Parathyroid adenoma (tissue), 2 donors: Measurements from ENCODE around the gene STIM2.

Experiments used
- H2AFZ ChIP-seq: fragments of 300-600 bp; sonication (generic); one replicate; pipeline ENCODE4 v1.7.0; 2017; ENCODE audit warnings: antibody characterized with exemption, mild to moderate bottlenecking
- H3K27ac ChIP-seq: fragments of 300-600 bp; sonication (generic); one replicate; pipeline ENCODE4 v1.7.0; 2017
- H3K27me3 ChIP-seq: fragments of 300-600 bp; sonication (generic); one replicate; pipeline ENCODE4 v1.7.0; 2017; ENCODE audit warnings: low read length; ENCODE audit not compliant: control insufficient read depth, insufficient read depth
- H3K36me3 ChIP-seq: fragments of 300-600 bp; sonication (generic); one replicate; pipeline ENCODE4 v1.7.0; 2017; ENCODE audit warnings: low read length; ENCODE audit not compliant: control insufficient read depth, insufficient read depth
- H3K4me1 ChIP-seq: fragments of 300-600 bp; sonication (generic); one replicate; pipeline ENCODE4 v1.7.0; 2017; ENCODE audit warnings: control low read depth
- H3K4me2 ChIP-seq: fragments of 300-600 bp; sonication (generic); one replicate; pipeline ENCODE4 v1.7.0; 2017; ENCODE audit warnings: low read length
- H3K4me3 ChIP-seq: fragments of 300-600 bp; sonication (generic); one replicate; pipeline ENCODE4 v1.7.0; 2017; ENCODE audit warnings: low read depth, low read length
- H3K79me2 ChIP-seq: fragments of 300-600 bp; sonication (generic); one replicate; pipeline ENCODE4 v1.7.0; 2017; ENCODE audit warnings: control low read depth
- H3K9ac ChIP-seq: fragments of 300-600 bp; sonication (generic); one replicate; pipeline ENCODE4 v1.7.0; 2017; ENCODE audit warnings: mild to moderate bottlenecking
- H3K9me3 ChIP-seq: fragments of 300-600 bp; sonication (generic); one replicate; pipeline ENCODE4 v1.7.0; 2017; ENCODE audit warnings: low read length; ENCODE audit not compliant: control insufficient read depth
- CTCF ChIP-seq: fragments of 300-600 bp; sonication (generic); IDR thresholded peaks from one replicate; pipeline ENCODE4 v1.7.0; 2017; ENCODE audit warnings: antibody characterized with exemption, mild to moderate bottlenecking
- donor health status: primary hyperparathyroidism.

STIM2 gene

GRCh38 chr4:26984896-26985295, 124.3 kb downstream of the STIM2 start:
- Histone ChIP-seq H3K36me3 (no peaks in the 10 kb centered on the region), H3K4me3 (no peak overlapping the region), H3K79me2 (no peaks in the 10 kb centered on the region), H2AFZ (no peak overlapping the region), H3K4me2 (no peak overlapping the region), H3K27ac (no peak overlapping the region), H3K4me1 (no peaks in the 10 kb centered on the region), H3K9me3 (no peaks in the 10 kb centered on the region), H3K9ac (no peak overlapping the region), H3K27me3 (no peaks in the 10 kb centered on the region)
- no peak for TF ChIP-seq CTCF

- no peak overlapping the region for H2AFZ ChIP-seq
- no peaks in the 10 kb centered on the region for H3K4me1 ChIP-seq
- H3K36me3 ChIP-seq = no peaks in the 10 kb centered on the region
- no peaks in the 10 kb centered on the region for H3K9me3 ChIP-seq
- no peak overlapping the region for H3K27ac ChIP-seq
- no peaks in the 10 kb centered on the region for H3K27me3 ChIP-seq
- no peaks in the 10 kb centered on the region for H3K79me2 ChIP-seq
- H3K9ac ChIP-seq = no peak overlapping the region
- TF ChIP-seq CTCF = no peak
- H3K4me3 ChIP-seq = no peak overlapping the region
- no peak overlapping the region for H3K4me2 ChIP-seq
Observed at GRCh38 chr4:26985873-26986272, 125.2 kb downstream of the STIM2 start.

GRCh38 chr4:26987191-26987590, 126.5 kb downstream of the STIM2 start:
- Histone ChIP-seq H2AFZ (no peak overlapping the region), H3K4me2 (no peak overlapping the region), H3K27me3 (no peaks in the 10 kb centered on the region), H3K9ac (no peak overlapping the region), H3K36me3 (no peaks in the 10 kb centered on the region), H3K27ac (no peak overlapping the region), H3K4me3 (no peak overlapping the region), H3K9me3 (no peaks in the 10 kb centered on the region), H3K4me1 (no peaks in the 10 kb centered on the region), H3K79me2 (no peaks in the 10 kb centered on the region)
- TF ChIP-seq CTCF = no peak

- no peak for TF ChIP-seq CTCF
- no peak overlapping the region for H3K4me2 ChIP-seq
- no peak overlapping the region for H3K9ac ChIP-seq
- no peaks in the 10 kb centered on the region for H3K36me3 ChIP-seq
- H3K4me3 ChIP-seq = no peak overlapping the region
- H2AFZ ChIP-seq = no peak overlapping the region
- no peaks in the 10 kb centered on the region for H3K4me1 ChIP-seq
- H3K9me3 ChIP-seq = no peaks in the 10 kb centered on the region
- no peak overlapping the region for H3K27ac ChIP-seq
- no peaks in the 10 kb centered on the region for H3K79me2 ChIP-seq
- no peaks in the 10 kb centered on the region for H3K27me3 ChIP-seq
Observed at GRCh38 chr4:26991057-26991456, 130.4 kb downstream of the STIM2 start.

- no peak overlapping the region for H3K9ac ChIP-seq
- no peak overlapping the region for H3K4me2 ChIP-seq
- no peak overlapping the region for H2AFZ ChIP-seq
- no peaks in the 10 kb centered on the region for H3K9me3 ChIP-seq
- no peak overlapping the region for H3K4me3 ChIP-seq
- no peaks in the 10 kb centered on the region for H3K4me1 ChIP-seq
- H3K79me2 ChIP-seq = no peaks in the 10 kb centered on the region
- no peaks in the 10 kb centered on the region for H3K36me3 ChIP-seq
- TF ChIP-seq CTCF = no peak
- no peaks in the 10 kb centered on the region for H3K27me3 ChIP-seq
- no peak overlapping the region for H3K27ac ChIP-seq
Observed at GRCh38 chr4:26992657-26993361, 132.2 kb downstream of the STIM2 start.
